ENCODE results near the gene RBM24.

DNA sequence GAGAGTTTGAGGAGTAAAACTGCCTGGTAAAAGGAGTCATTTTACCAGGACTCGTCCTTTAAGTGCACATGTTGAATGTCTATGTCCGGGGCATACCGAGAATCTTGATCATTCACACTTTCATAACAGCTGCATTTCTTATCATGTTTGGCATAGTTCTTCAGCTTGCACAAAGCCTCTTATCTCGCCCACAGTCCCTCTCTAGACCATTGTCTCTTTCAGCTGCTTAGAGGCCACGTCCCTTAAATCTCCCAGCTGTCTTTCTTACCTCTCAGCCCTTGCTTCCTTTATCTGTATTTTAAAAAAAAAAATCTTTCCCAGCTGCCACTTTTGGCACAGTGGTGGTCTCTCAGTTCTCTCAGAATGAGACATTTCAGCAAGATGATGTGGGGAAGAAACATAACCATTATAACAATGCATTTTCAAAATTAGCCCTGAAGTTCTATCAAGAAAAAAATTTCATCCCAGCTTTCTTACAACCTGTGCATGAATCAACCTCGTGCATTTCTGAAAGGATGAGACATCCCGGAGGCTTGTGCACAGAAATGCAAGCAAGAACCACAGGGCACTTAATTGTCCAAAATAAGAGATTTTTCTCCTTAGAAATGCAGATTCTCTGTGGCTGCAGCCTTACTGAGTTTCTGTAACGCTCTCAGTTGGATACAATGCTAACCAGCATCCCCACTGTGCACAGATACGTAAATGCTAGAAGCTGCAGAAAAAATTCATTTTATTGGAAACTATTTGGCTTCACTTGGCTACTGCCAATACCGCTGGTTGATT lies 24.2 kb downstream of the RBM24 start:
- TF ChIP-seq BHLHE40 (IDR thresholded peaks at IDR 0.05; ENCODE audit: borderline replicate concordance) (no peak), SP1 (IDR thresholded peaks at IDR 0.05) (no peak), FOXK2 (IDR thresholded peaks at IDR 0.05) (no peak), FOXM1 (IDR thresholded peaks at IDR 0.05; ENCODE audit: borderline replicate concordance) (no peak), NFRKB (IDR thresholded peaks at IDR 0.05) (no peak)

Measured in HEK293T (cell line).